K562 (cell line): ENCODE measurements around the gene TRAPPC4. TPM values are rescaled to one million over a fixed set of nuclear protein-coding genes. Genes with fewer than 3 reads are reported as not detected.
A peak's percentile ranks its signal among the peaks of the same experiment; 100 is the strongest.

Experiments
- CTCF ChIP-seq, 3 experiments: IDR thresholded peaks in 2 of 3; conservative IDR thresholded peaks in 1 of 3; 2 replicates each; pipeline ENCODE4 v1.5.1; 2011 to 2012; ENCODE audit warnings: low read length in 3 of 3, mild to moderate bottlenecking in 3 of 3, control low read depth in 2 of 3, improper control_type of control experiment in 1 of 3, inconsistent platforms in 1 of 3, low read depth in 1 of 3, mixed read lengths in 1 of 3, moderate library complexity in 1 of 3; ENCODE audit not compliant: insufficient read depth in 2 of 3
- FIP1L1 ChIP-seq: fragments of 200-400 bp; formaldehyde crosslinking; IDR thresholded peaks from 2 replicates; pipeline ENCODE4 v1.6.1; 2018; ENCODE audit warnings: mild to moderate bottlenecking, low read depth, low read length; ENCODE audit not compliant: poor library complexity, severe bottlenecking
- MAFF ChIP-seq: IDR thresholded peaks from 2 replicates; pipeline ENCODE4 v1.6.1; 2012; ENCODE audit warnings: low read length, improper control_type of control experiment
- MAX ChIP-seq: sonication (generic); formaldehyde crosslinking; IDR thresholded peaks from 2 replicates; pipeline ENCODE4 v1.9.0; 2022; ENCODE audit warnings: mild to moderate bottlenecking, missing genetic modification reagents
- MITF ChIP-seq: IDR thresholded peaks from 2 replicates; pipeline ENCODE4 v1.6.1; 2014; ENCODE audit warnings: antibody characterized with exemption
- NFIC ChIP-seq: fragments of 450-650 bp; IDR thresholded peaks from 2 replicates; pipeline ENCODE4 v1.6.1; 2017; ENCODE audit warnings: mild to moderate bottlenecking, inconsistent platforms
- NR0B1 ChIP-seq: fragments of 450-650 bp; IDR thresholded peaks from one replicate; pipeline ENCODE4 v1.6.1; 2018; ENCODE audit warnings: mild to moderate bottlenecking, moderate library complexity; ENCODE audit not compliant: partially characterized antibody
- RNF219 ChIP-seq: fragments of 250-450 bp; sonication (Bioruptor Pico); IDR thresholded peaks from 2 replicates; pipeline ENCODE4 v1.5.0; 2022; ENCODE audit warnings: mild to moderate bottlenecking
- SMARCC2 ChIP-seq: fragments of 450-650 bp; IDR thresholded peaks from 2 replicates; pipeline ENCODE4 v1.6.1; 2017; ENCODE audit warnings: antibody characterized with exemption, moderate library complexity, mild to moderate bottlenecking, low read depth
- SP2 ChIP-seq: IDR thresholded peaks from 2 replicates; pipeline ENCODE4 v1.6.1; 2011; ENCODE audit warnings: mild to moderate bottlenecking, low read depth, low read length, moderate library complexity; ENCODE audit not compliant: poor library complexity, severe bottlenecking; ENCODE audit errors: extremely low read depth
- STAT6 ChIP-seq: sonication (generic); formaldehyde crosslinking; IDR thresholded peaks from 2 replicates; pipeline ENCODE4 v1.8.1; 2023; ENCODE audit warnings: mild to moderate bottlenecking, missing genetic modification reagents
- TAL1 ChIP-seq: fragments of 450-650 bp; IDR thresholded peaks from 2 replicates; pipeline ENCODE4 v1.6.1; 2016; ENCODE audit warnings: mild to moderate bottlenecking
- ZBTB7A ChIP-seq: IDR thresholded peaks from 2 replicates; pipeline ENCODE4 v1.6.1; 2011; ENCODE audit warnings: low read depth, mild to moderate bottlenecking, low read length, moderate library complexity, borderline replicate concordance; ENCODE audit not compliant: control insufficient read depth
- ZKSCAN3 ChIP-seq: fragments of 250-450 bp; sonication (Bioruptor Pico); IDR thresholded peaks from 2 replicates; pipeline ENCODE4 v1.4.0; 2020
- ZNF311 ChIP-seq: fragments of 250-450 bp; sonication (Bioruptor Pico); IDR thresholded peaks from 2 replicates; pipeline ENCODE4 v1.4.0; 2020; ENCODE audit warnings: mild to moderate bottlenecking, moderate library complexity
- ZNF511 ChIP-seq: sonication (generic); formaldehyde crosslinking; IDR thresholded peaks from 2 replicates; pipeline ENCODE4 v1.8.0; 2022; ENCODE audit warnings: mild to moderate bottlenecking, missing genetic modification reagents
- polyA plus RNA-seq, 8 experiments: library from polyadenylated mRNA; depleted of rRNA in 4 of 8; stranded (reverse) in 5 of 8; unstranded in 3 of 8; fragments of >200 nt; fragmentation: Nextera tagmentation in 2 of 8; fragmentation: Illumina TruSeq in 1 of 8; extraction: Ambion mirVana in 2 of 8; extraction: Trizol in 1 of 8; gene quantifications; 2 replicates each; pipeline versions ENCODE4 v1.2.1 to v1.2.3, GENCODE V29; 2011 to 2014; ENCODE audit warnings: inconsistent platforms in 1 of 8, missing spikeins in 1 of 8
- total RNA-seq, 7 experiments: library from RNA; depleted of rRNA in 6 of 7; stranded (reverse); fragments of >200 nt in 6 of 7; fragmentation: Illumina TruSeq in 2 of 7; extraction: Trizol in 2 of 7; gene quantifications; 2 replicates each; pipeline versions ENCODE4 v1.2.1 to v1.2.3, GENCODE V29; 2011 to 2021; ENCODE audit warnings: low replicate concordance in 1 of 7

TRAPPC4 gene
- total and polyA plus RNA-seq, 9 of the 15 experiments (the other 6 are each of a cell fraction or from before 2014, with no cell fraction given): 121 to 524 (median 142) TPM

- TF ChIP-seq RNF219: no peak
- TF ChIP-seq SMARCC2: no peak
- no peak for TF ChIP-seq MAFF
- no peak for TF ChIP-seq ZKSCAN3 (CRISPR knock-in tag)
- TF ChIP-seq ZNF311 (CRISPR knock-in tag): no peak
- TF ChIP-seq MITF: no peak
- TF ChIP-seq TAL1: no peak
- peak; percentile 35 for TF ChIP-seq FIP1L1
- TF ChIP-seq ZNF511 (CRISPR knock-in tag): peak; percentile 62; the same call in 1 of the 2 replicates
- no peak for TF ChIP-seq STAT6 (CRISPR knock-in tag)
- TF ChIP-seq NFIC: peak; percentile 36
- TF ChIP-seq NR0B1: no peak
- peak; percentile 51 to 71 (median 54) for TF ChIP-seq CTCF (IDR thresholded peaks at IDR 0.05 in 2 of 3, conservative IDR thresholded peaks at IDR 0.05 in 1 of 3; ENCODE audit: insufficient read depth in 2 of 3, low read depth in 1 of 3, low read length in 3 of 3)
- no peak; the same call in 1 of the 2 replicates for TF ChIP-seq ZBTB7A
- no peak for TF ChIP-seq SP2
- TF ChIP-seq MAX (CRISPR knock-in tag): peak; percentile 80
These were observed 38.6 kb downstream of the TRAPPC4 start, which contains the start of gene HYOU1 (continued) for GRCh38 chr11:119057000-119057769.
